ENCODE results near the gene DCDC1.
"Not testable (repeated sequence)": the region's sequence is repeated elsewhere in the genome, so short reads cannot be mapped to it uniquely, and the experiment has no call there.

DCDC1 gene

GRCh38 chr11:31325160-31325559 lies 44.4 kb downstream of the DCDC1 start:
- TF ChIP-seq POLR2A (IDR thresholded peaks at IDR 0.05; ENCODE audit: extremely low read depth, insufficient read length) (no peak), MYC (IDR thresholded peaks at IDR 0.05; ENCODE audit: low read depth, low read length) (no peak), CTCF (IDR thresholded peaks at IDR 0.05; ENCODE audit: low read depth, low read length) (no peak), MAX (IDR thresholded peaks at IDR 0.05; ENCODE audit: low read depth, low read length) (no peak)
- no peak for DNase-seq (ENCODE audit: low read depth)
- no peak overlapping the region for H3K4me3 ChIP-seq (ENCODE audit: low read depth, low read length)

GRCh38 chr11:31323145-31323544 lies 46.4 kb downstream of the DCDC1 start:
- DNase-seq (ENCODE audit: low read depth): no peak
- TF ChIP-seq MYC (IDR thresholded peaks at IDR 0.05; ENCODE audit: low read depth, low read length): no peak
- TF ChIP-seq MAX (IDR thresholded peaks at IDR 0.05; ENCODE audit: low read depth, low read length): no peak
- no peak for TF ChIP-seq POLR2A (IDR thresholded peaks at IDR 0.05; ENCODE audit: extremely low read depth, insufficient read length)
- no peak for TF ChIP-seq CTCF (IDR thresholded peaks at IDR 0.05; ENCODE audit: low read depth, low read length)
- no peak overlapping the region for H3K4me3 ChIP-seq (ENCODE audit: low read depth, low read length)

GRCh38 chr11:31321494-31321893 lies 48.0 kb downstream of the DCDC1 start:
- not testable (repeated sequence) for H3K4me3 ChIP-seq (ENCODE audit: low read depth, low read length); DNase-seq (ENCODE audit: low read depth)

- TF ChIP-seq MYC (IDR thresholded peaks at IDR 0.05; ENCODE audit: low read depth, low read length) (no peak), MAX (IDR thresholded peaks at IDR 0.05; ENCODE audit: low read depth, low read length) (no peak), POLR2A (IDR thresholded peaks at IDR 0.05; ENCODE audit: extremely low read depth, insufficient read length) (no peak), CTCF (IDR thresholded peaks at IDR 0.05; ENCODE audit: low read depth, low read length) (no peak)
- no peak overlapping the region for H3K4me3 ChIP-seq (ENCODE audit: low read depth, low read length)
- no peak for DNase-seq (ENCODE audit: low read depth)
These were observed 65.8 kb downstream of the DCDC1 start for GRCh38 chr11:31303644-31304180.

- H3K4me3 ChIP-seq (ENCODE audit: low read depth, low read length): no peak overlapping the region
- no peak for TF ChIP-seq MYC (IDR thresholded peaks at IDR 0.05; ENCODE audit: low read depth, low read length)
- no peak for DNase-seq (ENCODE audit: low read depth)
These were observed 67.7 kb downstream of the DCDC1 start for GRCh38 chr11:31301549-31302510.

GRCh38 chr11:31295308-31295707 lies 74.2 kb downstream of the DCDC1 start:
- DNase-seq (ENCODE audit: low read depth): no peak
- TF ChIP-seq MAX (IDR thresholded peaks at IDR 0.05; ENCODE audit: low read depth, low read length) (no peak), CTCF (IDR thresholded peaks at IDR 0.05; ENCODE audit: low read depth, low read length) (no peak), POLR2A (IDR thresholded peaks at IDR 0.05; ENCODE audit: extremely low read depth, insufficient read length) (no peak), MYC (IDR thresholded peaks at IDR 0.05; ENCODE audit: low read depth, low read length) (no peak)
- no peak overlapping the region for H3K4me3 ChIP-seq (ENCODE audit: low read depth, low read length)

GRCh38 chr11:31273527-31273926 lies 96.0 kb downstream of the DCDC1 start:
- not testable (repeated sequence) for DNase-seq (ENCODE audit: low read depth); H3K4me3 ChIP-seq (ENCODE audit: low read depth, low read length)
